Mucosa of descending colon (tissue), 3 donors: Measurements from ENCODE around the gene LARGE1. TPM values are rescaled to one million over a fixed set of nuclear protein-coding genes. Genes with fewer than 3 reads are reported as not detected.

Experiments used
- ATAC-seq: fragments of 200-7000 bp; cut with Tn5 transposase; one replicate; pipeline ENCODE4 v1.9.1; 2020; ENCODE audit warnings: mild to moderate bottlenecking, moderate library complexity
- DNase-seq, 3 donors: peaks; one replicate each; pipeline ENCODE4 v3.0.0-alpha.2; 2020
- H3K36me3 ChIP-seq: fragments of 200-600 bp; one replicate; pipeline ENCODE4 v1.8.0; 2021; ENCODE audit warnings: low read depth, mild to moderate bottlenecking
- H3K4me1 ChIP-seq: fragments of 200-600 bp; one replicate; pipeline ENCODE4 v1.8.0; 2021; ENCODE audit warnings: low read depth, mild to moderate bottlenecking
- H3K4me3 ChIP-seq: fragments of 200-600 bp; one replicate; pipeline ENCODE4 v1.8.0; 2021; ENCODE audit warnings: mild to moderate bottlenecking
- H3K9me3 ChIP-seq: fragments of 200-600 bp; one replicate; pipeline ENCODE4 v1.8.0; 2021; ENCODE audit warnings: mild to moderate bottlenecking
- CTCF ChIP-seq: fragments of 200-600 bp; IDR thresholded peaks from one replicate; pipeline ENCODE4 v1.8.0; 2022; ENCODE audit warnings: antibody characterized with exemption, mild to moderate bottlenecking
- intact Hi-C, 2 donors: fragments of 100-400 bp; cut with DNase I in 1 of 2; cut with micrococcal nuclease in 1 of 2; formaldehyde crosslinking; loops; one replicate each; pipeline versions ENCODE4 v1.11.0 to v1.11.1; 2022; cut with DNase I, micrococcal nuclease
- total RNA-seq, 3 donors: library from RNA; stranded (reverse); fragmentation: NEBNext Ultra II Directional in 2 of 3; extraction: Animal tissue kit (Norgen Biotek cat#: 25700) in 2 of 3; gene quantifications; one replicate each; pipeline versions ENCODE4 v1.2.1 to v1.2.4, GENCODE V29; 2021 to 2023
- donor health status: DM: no; HTN: no; CAD: no; lungs with moderate emphysema.
- donor health status: DM: no; HTN: no; CAD: no.
- donor health status: DM: no; HTN: yes; CAD: no.

LARGE1 gene
- total RNA-seq, 3 donors from 2014 or later, result 29.3 to 93.8 (median 67.7) TPM

GRCh38 chr22:33706100-33706499, 214.2 kb downstream of the LARGE1 start:
- intact Hi-C loops, result no loop called here
- TF ChIP-seq CTCF, result no peak
- no peak overlapping the region for H3K4me3 ChIP-seq
- no peaks in the 10 kb centered on the region for H3K36me3 ChIP-seq
- ATAC-seq (no peak), DNase-seq (no peak)
- H3K9me3 ChIP-seq, result peaks cover 3% of the 10 kb centered on the region
- H3K4me1 ChIP-seq, result no peaks in the 10 kb centered on the region

GRCh38 chr22:33699176-33699575, 221.1 kb downstream of the LARGE1 start:
- ATAC-seq, result no peak
- Histone ChIP-seq H3K36me3 (no peaks in the 10 kb centered on the region), H3K4me3 (no peak overlapping the region), H3K9me3 (peaks cover 3% of the 10 kb centered on the region), H3K4me1 (no peaks in the 10 kb centered on the region)
- no peak for DNase-seq
- intact Hi-C loops, result no loop called here
- TF ChIP-seq CTCF, result no peak

GRCh38 chr22:33697640-33698039, 222.6 kb downstream of the LARGE1 start:
- ATAC-seq (no peak), DNase-seq (no peak)
- no peak for TF ChIP-seq CTCF
- H3K4me3 ChIP-seq, result no peak overlapping the region
- intact Hi-C loops, result no loop called here
- no peaks in the 10 kb centered on the region for H3K9me3 ChIP-seq
- H3K4me1 ChIP-seq, result no peaks in the 10 kb centered on the region
- no peaks in the 10 kb centered on the region for H3K36me3 ChIP-seq

- no peak for TF ChIP-seq CTCF
- Histone ChIP-seq H3K36me3 (no peaks in the 10 kb centered on the region), H3K4me3 (no peak overlapping the region), H3K9me3 (no peaks in the 10 kb centered on the region), H3K4me1 (no peaks in the 10 kb centered on the region)
- intact Hi-C loops, result no loop called here
- DNase-seq (no peak), ATAC-seq (no peak)
Observed at GRCh38 chr22:33691057-33691630, 229.1 kb downstream of the LARGE1 start.

GRCh38 chr22:33688903-33689302, 231.4 kb downstream of the LARGE1 start:
- intact Hi-C loops, result no loop called here
- no peak for ATAC-seq
- H3K4me3 ChIP-seq, result no peak overlapping the region
- no peaks in the 10 kb centered on the region for H3K9me3 ChIP-seq
- DNase-seq, result no peak
- TF ChIP-seq CTCF, result no peak
- no peaks in the 10 kb centered on the region for H3K4me1 ChIP-seq
- H3K36me3 ChIP-seq, result no peaks in the 10 kb centered on the region

- intact Hi-C loops, result no loop called here
- DNase-seq (no peak), ATAC-seq (no peak)
- no peaks in the 10 kb centered on the region for H3K4me1 ChIP-seq
- H3K9me3 ChIP-seq, result no peaks in the 10 kb centered on the region
- H3K36me3 ChIP-seq, result no peaks in the 10 kb centered on the region
- H3K4me3 ChIP-seq, result no peak overlapping the region
- TF ChIP-seq CTCF, result no peak
Observed at GRCh38 chr22:33687464-33687863, 232.8 kb downstream of the LARGE1 start.
